Measurements from ENCODE around the gene ARG2.

DNA sequence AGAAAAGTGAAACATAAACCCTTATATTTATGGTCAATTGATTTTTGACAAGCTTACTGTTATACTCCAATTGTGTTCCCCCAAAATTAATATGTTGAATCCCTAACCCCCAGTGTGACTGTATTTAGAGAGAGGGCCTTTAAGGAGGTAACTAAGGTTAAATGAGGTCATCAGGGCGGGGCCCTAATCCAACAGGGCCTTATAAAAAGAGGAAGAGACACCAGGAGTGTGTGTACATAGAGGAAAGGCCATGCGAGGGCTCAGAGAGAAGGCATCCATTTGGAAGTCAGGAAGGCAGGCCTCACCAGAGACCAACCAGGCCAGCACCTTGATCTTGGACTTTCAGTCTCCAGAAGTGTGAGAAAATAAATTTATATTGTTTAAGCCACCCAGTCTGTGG is 61.2 kb downstream of the ARG2 start:
- TF ChIP-seq, protein P1, sequence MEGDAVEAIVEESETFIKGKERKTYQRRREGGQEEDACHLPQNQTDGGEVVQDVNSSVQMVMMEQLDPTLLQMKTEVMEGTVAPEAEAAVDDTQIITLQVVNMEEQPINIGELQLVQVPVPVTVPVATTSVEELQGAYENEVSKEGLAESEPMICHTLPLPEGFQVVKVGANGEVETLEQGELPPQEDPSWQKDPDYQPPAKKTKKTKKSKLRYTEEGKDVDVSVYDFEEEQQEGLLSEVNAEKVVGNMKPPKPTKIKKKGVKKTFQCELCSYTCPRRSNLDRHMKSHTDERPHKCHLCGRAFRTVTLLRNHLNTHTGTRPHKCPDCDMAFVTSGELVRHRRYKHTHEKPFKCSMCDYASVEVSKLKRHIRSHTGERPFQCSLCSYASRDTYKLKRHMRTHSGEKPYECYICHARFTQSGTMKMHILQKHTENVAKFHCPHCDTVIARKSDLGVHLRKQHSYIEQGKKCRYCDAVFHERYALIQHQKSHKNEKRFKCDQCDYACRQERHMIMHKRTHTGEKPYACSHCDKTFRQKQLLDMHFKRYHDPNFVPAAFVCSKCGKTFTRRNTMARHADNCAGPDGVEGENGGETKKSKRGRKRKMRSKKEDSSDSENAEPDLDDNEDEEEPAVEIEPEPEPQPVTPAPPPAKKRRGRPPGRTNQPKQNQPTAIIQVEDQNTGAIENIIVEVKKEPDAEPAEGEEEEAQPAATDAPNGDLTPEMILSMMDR (IDR thresholded peaks at IDR 0.05): no peak
- TF ChIP-seq POLR2AphosphoS5 (IDR thresholded peaks at IDR 0.05) (no peak), POLR2A (IDR thresholded peaks at IDR 0.05) (no peak)
